Ecto neural progenitor cell (in vitro differentiated cells): ENCODE measurements around the gene PRKCE.

Experiments used
- DNase-seq: peaks from one replicate; pipeline ENCODE4 v3.0.0-alpha.2; 2018; ENCODE audit warnings: low spot score

Gene PRKCE

DNA sequence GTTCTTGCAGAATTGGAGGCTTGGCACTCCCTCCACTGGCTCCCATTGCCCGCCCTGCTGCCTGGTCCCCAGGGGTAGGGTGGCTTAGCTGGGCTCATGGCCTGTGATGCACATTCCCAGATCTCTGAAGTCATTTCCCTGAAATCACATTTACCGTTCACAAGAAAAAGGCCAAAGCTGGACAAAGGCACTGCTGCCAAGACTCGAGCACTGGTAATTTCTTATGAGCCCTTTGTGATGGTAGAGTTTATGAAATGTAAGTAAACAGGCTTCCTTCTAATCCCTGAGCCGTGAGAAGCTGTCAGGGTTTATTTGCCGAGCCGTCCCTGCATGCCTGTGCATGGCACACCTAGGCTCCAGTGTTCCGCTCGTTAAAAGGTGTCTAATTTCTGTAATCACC lies 398.6 kb downstream of the PRKCE start:
- no peak for DNase-seq

DNA sequence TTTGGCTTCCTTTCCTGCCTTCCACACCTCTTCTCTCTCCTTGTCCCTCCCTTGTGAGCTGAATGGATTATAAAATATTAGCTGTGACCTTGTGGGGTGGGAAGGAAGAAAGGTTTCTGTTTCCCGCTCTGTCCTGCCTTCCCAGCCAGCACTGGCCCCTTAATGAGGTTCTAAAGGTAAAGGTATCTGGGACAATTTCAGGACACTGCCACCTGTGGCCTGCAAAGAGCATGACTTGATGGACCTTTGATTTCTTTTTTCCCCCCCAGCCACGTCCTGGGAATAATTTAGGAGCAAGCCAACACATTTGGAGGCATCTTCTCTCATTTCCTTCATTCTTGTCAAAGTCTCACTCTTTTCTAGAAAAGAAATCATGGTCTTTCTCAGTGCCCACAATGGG lies 399.0 kb downstream of the PRKCE start:
- no peak for DNase-seq

DNA sequence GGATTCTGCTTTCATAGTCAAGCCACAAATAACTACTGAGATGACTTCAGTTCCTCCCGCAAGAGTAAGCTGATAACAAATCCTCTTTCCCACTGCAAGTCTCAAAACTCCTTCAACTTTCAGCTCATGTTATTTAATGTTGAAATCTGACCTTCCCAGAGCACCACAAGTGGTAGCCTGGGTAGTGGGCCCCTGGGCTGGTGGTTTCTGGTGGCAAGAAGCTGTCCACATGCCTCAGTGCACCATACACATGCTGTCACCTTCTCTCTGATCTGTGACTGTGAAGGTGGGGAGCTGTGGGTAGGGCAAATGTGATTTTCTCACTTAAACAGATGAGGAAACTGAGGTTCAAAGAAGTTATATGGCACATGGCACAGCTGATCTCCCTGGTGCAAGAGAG lies 399.6 kb downstream of the PRKCE start:
- no peak for DNase-seq

DNA sequence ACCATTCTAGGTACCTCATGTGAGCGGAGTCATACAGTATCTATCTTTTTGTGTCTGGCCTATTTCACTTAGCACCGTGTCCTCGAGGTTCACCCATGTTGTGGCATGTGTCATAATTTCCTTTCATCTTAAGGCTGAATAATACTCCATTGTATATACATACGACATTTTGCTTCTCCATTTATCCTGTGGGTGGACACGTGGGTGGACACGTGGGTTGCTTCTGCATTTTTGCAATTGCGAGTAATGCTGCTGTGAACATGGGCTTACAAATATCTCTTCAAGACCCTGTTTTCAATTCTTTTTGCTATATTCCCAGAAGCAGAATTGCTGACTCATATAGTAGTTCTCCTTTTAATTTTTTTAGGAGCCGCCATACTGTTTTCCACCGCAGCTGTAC lies 402.1 kb downstream of the PRKCE start:
- no peak for DNase-seq

DNA sequence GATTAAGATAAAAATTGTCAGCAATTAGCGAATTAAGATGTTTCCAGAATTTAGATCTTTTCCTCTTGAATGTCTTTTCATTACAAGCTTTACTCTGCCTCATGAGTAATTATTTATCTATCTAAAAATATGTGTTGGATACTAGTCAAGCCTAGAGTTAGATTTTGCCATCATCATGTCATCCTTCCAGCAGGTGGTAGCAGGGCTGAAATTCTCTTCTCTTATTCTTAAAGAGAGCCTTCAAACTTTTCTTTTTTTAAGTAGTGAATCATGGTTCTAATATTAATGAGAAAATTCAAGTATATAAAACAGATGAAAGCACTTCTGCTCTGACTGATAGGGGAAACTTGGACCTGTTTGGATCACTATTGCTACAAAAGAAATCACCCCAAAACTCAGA lies 405.1 kb downstream of the PRKCE start:
- no peak for DNase-seq

DNA sequence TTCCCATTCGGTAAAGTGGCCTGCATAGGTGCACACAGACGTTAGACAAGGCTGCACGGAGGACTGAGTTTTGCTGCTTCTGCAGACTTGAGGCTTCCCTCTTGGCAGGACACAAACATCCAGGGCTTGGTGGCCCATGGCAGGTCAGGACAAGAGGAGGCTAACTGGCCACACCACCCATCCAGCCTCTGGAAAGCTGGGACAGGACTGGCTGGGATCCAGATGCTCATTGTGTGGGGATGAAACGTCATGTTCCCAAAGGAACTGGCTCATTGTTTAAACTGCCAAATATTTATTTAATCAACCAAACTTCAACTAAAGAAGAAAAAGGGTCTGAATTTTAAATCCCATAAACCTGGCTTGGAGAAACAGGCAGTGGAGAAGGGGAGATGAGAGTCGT lies 406.7 kb downstream of the PRKCE start:
- no peak for DNase-seq

DNA sequence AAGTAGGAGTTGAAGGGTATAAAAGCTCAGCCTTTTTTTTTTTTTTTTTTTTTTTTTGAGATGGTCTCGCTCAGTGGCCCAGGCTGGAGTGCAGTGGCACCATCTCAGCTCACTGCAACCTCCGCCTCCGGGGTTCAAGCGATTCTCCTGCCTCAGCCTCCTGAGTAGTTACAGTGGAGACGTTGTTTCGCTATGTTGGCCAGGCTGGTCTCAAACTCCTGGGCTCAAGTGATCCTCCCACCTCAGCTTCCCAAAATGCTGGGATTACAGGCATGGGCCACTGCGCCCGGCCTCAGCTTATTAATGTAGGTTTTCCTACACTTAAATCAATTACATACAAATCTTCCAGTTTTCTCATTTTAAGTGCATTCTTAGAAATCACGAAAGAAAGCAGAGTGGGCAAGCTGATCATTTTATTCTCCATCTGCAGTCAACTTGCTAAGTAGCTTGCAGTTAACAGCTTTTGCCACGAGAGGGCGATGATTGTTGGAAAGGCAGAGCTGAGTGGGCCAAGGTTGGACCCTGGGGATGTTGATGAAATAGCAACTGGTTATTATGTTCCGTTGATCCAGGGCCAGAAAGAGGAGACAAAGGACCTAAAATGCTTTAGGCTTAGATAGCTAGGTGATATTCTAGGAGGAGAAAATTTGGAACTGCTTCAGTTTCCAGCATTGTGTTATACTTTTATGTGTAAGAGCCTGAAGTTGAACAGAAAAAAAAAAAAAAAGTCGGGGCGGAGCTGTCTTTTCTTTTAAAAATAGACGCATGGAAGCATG lies 411.4 kb downstream of the PRKCE start:
- peak; percentile 81 for DNase-seq

DNA sequence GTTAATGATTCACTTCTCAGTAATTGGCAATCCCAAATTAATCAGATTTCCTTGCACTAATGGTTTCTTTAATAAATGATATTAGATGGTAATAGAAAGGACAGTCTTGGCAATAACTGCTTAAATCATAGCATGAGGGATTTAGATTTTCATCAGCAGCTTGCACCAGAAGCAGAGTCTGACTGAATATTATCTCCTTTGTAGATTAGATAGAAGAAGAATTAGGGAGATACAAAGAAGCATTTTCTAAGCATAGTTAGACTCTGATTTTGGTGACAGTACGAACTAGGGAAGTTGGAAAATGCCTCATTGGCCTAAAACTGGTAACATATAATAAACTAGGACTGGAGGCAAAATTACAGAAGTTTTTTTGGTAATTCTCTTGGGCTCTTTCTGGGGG lies 412.9 kb downstream of the PRKCE start:
- no peak for DNase-seq

DNA sequence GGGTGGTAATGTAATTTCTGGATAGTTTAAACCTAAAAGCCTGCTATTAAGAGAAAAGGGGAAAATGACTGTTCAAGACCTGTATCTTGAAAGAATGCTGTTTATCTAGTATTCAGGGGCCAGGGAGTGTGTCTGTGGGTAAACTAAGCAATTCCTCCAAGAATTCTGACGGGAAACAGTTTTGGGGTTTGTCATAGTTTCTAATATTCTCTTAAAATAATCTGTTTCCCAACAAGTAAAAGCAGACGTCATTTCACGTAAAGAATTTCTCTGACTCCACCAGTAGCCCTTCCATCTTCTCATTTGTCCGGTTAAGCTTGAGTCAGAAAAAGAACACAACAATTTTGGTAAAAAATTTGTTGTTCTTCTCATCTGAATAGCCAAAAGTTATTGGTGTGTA lies 413.7 kb downstream of the PRKCE start:
- DNase-seq = no peak

DNA sequence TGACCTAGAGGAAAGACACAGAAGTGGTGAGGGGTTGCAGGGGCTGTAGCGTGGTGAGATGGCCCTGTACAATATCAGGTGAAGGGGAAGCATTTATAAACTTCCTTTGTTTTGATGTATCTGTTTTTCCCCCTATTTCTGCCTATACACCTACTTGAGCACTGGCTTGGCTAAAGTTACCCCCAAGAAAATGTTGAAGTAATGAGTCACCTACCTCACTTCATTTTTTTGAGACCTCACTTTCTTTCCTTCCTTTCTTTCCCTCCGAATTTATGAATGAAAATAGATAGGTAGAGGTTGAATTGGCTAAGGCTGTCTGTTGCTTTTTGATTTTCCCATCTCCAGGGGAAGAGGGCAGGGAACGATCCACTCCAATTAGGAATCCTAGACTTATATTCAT lies 414.6 kb downstream of the PRKCE start:
- no peak for DNase-seq

DNA sequence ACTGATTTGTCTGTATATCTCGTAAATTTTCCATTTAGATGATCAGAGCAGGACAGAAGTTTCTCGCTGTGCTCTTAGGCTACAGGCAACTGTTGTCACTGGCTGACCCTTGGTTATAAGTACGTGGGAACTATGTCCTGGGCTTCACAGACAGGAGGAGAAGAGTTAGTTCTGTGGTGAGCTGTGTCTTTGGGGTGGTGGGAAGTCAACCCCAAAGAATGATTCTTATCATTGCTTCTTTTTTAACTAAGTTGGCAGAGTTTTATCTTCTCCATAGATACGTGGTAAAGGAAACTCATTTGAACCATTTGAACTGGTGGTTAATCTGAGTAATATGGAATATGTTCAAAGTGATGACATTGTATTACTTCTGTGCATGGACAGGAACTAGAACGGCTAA lies 415.1 kb downstream of the PRKCE start:
- DNase-seq = no peak

DNA sequence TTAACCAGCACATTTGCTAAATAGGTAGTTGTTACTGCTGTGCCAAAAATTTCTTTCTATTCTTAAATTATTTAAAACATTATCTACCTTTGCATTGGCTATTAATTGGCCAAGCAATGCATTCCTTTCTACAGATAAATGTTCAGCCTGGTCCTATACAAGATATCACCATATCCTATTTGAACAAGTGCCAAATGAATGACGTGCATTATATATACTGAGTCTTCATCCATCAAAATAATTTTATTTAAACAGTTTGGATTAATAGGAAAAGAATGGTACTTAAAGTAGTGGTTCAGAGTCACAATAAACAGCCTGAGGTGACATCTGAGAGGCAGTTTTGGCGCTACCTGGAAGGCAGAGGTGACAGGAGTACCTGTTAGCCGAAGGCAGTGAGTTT lies 415.6 kb downstream of the PRKCE start:
- DNase-seq = no peak

DNA sequence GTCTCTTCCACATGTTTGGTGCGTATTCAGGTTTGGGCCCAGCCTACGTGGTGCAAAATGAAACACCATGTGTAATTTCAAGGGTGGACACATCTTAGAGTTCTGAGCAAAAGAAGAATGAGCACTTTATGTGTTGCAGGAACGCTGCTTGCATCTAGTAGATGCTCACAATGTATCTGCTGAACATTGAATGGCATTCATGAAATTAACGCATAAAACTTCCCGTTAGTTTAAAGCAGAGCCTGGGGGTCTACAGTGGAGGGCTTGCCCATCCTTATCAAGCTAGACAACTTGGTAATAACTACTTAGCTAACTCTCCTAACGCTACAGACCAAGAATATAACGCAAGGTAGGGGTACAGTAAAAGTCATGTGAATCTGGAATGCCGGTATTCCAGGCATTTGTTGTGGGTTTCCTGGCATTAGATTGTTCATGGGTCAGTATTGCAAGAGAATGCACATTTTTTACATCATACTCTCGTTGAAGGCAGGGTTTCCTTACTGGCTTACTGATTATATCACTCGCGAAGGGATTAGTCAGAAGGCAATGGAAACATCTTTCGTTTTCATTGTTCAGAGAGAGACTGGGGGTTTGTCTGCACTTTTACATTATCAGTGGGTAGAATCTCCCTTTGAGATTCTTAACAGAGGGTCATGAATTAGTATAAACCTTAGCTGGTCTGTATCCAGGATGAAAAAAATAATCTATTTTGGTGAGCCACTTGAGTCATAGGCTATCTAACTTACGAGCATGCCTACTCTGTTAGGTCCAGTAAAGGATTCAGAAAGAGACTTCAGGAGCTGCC lies 416.2 kb downstream of the PRKCE start:
- DNase-seq = no peak

DNA sequence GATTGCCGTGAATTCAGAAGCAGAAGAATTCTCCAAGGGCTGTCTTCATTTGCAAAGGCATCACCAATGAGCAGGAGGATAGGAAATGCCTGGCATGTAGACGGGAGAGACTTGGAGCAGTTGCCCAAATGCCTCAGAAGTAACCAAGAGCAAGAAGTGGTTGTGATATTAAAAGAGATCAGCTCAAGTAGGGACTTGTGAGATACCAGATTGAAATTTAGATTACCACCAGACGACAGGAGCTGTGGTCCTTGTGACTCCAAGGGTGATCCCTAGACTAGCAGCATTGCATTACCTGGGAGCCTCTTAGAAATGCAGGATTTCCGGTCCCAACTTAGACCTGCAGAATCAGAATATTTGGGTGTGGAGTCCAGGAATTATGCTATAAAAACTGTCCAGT lies 417.2 kb downstream of the PRKCE start:
- no peak for DNase-seq

DNA sequence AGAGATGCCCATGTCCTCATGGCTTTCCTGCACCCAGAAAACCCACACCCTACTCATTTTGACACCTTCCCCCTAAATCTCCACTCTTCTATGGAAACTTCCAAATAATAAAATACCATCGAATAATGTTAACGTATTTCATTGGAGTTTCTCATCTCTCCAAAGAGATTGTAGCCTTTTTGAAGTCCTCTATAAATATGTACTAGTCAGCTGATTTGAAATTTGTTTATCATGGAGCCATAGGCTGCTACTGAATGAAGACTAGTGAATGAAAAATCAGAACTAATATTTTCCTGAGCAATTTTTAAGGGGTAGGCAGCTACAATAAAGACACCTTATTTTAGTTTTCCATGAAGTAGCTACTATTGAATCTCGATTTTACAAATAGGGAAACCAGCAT lies 419.6 kb downstream of the PRKCE start:
- DNase-seq = no peak

DNA sequence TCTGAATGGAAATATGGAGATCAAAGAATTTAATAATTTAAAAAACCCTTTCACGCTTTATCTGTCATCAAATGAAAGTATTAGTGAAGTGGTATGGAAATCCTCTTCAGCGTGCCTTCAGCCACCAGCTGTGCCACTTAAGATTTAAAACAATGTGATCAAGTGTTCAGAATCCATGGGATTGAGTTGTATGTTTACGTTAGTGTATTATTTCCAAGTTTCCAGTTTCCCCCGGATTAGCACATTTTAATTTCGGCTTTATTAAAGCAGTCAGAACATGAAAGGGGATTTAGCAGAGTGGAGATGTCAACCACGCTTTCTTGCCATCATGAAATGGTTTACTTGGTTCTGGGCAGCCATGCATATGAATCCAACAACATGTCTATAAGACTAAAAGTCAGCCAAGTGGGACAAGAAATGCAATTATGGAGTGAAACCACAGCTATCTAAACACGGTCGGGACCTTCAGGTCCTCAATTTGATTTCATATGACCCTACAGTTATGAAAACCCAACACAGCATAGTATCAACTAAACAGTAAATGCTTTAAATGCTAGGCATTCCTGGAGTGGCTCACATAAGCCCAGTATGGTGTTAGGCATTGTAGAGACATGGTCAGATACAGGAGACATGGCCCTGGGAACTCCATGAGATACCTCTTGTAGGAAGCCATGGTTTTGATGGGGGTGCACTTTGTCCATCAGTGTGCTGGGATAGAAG lies 420.8 kb downstream of the PRKCE start:
- no peak for DNase-seq

DNA sequence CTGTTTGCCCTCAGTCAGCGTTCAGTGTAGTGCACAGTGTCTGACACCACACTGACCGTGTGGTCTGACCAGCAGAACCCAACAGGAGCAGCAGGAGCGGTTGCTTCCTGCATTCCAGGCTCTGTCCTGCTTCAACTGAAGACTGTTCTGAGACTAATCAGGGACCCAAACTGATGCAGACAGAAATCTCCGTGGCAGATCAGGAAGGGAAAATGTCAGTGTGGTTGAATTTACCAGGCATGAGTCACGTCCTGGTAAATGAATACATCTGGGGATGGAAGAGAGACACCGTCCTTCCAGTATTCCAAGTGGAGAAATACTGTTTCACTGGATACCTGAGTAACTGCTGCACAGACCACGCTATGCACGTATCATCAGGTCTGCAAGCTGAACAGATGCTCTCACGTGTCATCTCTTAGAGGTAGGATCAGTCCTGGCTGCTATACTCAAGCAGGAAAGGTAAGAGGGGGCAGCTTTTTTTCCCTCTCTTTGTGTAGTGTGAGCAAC lies 422.1 kb downstream of the PRKCE start:
- no peak for DNase-seq

DNA sequence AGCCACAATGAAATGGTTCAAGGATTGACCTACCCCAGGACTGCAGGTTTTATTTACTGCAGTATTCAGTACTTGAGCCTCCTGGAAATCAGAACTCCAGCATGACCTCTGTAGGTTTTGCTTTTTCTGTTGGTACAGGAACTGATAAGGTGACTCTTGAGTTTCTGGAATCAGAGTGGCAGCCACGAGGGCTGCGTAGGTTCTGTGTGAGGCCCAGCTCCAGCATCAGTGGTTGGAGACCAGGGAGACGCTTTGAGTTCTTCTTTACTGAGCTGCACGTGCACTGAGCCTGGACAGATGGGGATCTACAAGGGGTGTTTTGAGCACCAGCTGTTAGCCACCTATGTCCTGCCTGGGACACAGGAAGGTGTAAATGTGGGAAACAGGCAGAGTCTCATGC lies 423.0 kb downstream of the PRKCE start:
- DNase-seq = no peak

DNA sequence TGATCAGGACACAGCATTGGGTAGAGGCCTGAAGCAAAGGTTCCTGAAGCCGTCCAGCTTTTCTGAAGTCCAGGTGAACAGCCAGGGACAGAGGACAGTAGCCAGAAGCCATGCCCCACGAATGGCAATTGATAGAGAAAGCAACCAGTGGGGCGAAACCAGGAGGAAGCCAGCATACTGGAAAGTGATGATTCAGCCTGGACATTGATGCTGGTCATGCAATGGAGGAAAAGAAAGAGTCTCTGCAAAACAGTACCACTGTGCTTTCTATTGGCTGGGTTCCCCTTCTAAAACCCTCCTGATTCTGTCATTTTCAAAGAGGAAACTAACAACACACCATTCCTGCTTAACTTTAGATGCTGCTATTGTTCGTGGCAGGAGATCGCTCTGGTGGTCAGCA lies 424.4 kb downstream of the PRKCE start:
- no peak for DNase-seq

DNA sequence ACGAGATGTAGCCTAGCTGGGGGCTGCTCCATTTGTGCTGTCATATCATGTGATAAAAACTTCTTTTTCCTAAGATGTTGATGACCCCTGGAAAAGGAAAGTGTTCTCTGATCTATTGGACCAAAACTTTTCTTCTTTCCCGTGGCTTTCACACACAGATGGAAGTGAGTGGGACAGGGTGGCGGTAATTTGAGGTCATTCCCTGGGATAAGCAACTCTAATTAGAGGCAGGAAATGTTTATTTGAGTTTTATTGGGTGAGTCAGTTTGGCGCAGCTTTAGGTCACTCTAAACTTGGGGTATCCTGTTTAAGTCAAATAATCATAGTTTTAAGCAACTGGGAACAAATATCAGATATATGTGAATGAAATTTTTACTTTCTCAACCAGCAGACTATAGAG lies 424.8 kb downstream of the PRKCE start:
- no peak for DNase-seq

DNA sequence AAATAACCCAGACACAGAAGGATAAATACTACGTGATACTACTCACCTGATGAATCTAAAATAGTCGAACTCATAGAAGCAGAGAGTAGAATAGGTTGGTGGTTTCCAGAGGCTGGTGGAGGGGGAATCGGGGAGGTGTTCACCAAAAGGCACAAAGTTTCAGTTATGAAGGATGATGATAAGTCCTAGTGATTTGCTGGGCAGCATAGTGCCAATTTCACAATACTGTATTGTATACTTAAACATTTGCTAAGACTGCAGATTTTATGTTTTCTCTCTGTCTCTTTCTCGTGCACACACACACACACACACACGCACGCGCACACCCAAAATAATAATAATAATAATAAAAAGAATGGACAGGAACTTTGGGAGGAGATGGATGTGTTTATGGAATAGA lies 425.4 kb downstream of the PRKCE start:
- no peak for DNase-seq

DNA sequence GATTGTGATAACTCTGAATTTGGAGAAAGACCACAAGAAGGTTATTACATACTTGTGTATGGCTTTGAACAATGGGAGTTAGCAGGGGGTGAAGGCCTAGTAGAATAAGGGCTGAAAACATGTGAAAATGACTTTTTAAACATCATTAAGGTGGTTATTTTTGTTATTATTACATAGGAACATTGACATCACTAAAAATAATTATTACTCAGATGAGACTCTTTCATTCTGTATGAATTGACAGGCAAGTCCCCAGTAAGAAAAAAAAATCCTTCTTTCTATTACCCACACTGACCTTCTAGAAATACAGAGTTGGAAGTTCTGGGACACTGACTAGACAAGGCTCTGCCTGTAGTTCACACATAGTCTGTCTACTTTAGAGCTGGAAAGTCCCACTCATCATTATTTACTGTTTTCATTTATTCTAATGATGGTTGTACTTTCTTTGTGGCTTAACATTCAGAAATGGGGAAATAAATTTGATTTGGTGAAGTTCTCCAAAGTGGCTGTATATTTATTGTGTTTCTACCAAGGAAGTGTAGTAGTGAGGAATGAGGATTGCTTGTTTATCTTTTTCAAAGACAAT lies 426.1 kb downstream of the PRKCE start:
- DNase-seq = no peak
